Measurements from ENCODE around the gene SEC16A.

DNA sequence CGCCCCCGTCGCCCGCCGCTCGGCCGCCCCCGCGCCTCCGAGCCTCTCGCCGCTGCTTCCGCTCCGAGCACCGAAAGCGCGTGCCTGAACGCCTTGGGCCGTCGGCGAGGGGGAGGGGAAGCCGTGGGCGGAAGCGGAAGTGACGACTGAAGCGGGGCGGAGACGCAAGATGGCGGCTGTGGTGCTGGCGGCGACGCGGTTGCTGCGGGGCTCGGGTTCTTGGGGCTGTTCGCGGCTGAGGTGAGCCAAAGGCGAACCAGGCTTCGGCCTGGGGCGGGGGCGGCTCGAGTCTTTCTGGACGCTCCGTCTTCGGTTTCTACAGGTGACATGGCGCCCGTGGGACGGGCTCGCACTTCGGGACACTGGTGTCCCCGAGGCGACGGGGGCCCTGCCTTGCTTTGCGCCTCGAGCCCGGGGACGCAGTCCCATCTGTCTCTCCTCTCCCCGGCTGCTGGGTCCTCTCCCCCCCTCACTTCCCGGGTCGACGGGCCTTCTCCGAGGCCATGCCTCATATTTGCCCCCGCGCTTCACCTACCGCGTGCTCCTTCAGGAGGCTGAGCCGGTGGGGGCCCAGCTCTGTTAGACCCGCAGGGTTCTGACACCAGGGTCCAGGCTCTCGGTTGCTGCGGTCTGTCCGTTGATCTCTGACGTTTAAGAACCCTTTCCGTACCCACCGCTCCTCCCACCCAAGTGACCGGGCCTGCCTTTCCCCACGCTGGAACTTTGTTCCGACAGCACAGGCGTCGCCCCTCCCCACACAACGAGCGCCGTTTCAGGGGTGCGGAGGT lies 72.1 kb downstream of the SEC16A start, which contains the start of the genes ENTR1 and PMPCA:
- TF ChIP-seq, protein P1, sequence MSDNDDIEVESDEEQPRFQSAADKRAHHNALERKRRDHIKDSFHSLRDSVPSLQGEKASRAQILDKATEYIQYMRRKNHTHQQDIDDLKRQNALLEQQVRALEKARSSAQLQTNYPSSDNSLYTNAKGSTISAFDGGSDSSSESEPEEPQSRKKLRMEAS (IDR thresholded peaks at IDR 0.05): no peak
- TF ChIP-seq, protein P2, sequence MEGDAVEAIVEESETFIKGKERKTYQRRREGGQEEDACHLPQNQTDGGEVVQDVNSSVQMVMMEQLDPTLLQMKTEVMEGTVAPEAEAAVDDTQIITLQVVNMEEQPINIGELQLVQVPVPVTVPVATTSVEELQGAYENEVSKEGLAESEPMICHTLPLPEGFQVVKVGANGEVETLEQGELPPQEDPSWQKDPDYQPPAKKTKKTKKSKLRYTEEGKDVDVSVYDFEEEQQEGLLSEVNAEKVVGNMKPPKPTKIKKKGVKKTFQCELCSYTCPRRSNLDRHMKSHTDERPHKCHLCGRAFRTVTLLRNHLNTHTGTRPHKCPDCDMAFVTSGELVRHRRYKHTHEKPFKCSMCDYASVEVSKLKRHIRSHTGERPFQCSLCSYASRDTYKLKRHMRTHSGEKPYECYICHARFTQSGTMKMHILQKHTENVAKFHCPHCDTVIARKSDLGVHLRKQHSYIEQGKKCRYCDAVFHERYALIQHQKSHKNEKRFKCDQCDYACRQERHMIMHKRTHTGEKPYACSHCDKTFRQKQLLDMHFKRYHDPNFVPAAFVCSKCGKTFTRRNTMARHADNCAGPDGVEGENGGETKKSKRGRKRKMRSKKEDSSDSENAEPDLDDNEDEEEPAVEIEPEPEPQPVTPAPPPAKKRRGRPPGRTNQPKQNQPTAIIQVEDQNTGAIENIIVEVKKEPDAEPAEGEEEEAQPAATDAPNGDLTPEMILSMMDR (IDR thresholded peaks at IDR 0.05; ENCODE audit: low read depth, low read length, missing input control): no peak
- TF ChIP-seq, protein P3, sequence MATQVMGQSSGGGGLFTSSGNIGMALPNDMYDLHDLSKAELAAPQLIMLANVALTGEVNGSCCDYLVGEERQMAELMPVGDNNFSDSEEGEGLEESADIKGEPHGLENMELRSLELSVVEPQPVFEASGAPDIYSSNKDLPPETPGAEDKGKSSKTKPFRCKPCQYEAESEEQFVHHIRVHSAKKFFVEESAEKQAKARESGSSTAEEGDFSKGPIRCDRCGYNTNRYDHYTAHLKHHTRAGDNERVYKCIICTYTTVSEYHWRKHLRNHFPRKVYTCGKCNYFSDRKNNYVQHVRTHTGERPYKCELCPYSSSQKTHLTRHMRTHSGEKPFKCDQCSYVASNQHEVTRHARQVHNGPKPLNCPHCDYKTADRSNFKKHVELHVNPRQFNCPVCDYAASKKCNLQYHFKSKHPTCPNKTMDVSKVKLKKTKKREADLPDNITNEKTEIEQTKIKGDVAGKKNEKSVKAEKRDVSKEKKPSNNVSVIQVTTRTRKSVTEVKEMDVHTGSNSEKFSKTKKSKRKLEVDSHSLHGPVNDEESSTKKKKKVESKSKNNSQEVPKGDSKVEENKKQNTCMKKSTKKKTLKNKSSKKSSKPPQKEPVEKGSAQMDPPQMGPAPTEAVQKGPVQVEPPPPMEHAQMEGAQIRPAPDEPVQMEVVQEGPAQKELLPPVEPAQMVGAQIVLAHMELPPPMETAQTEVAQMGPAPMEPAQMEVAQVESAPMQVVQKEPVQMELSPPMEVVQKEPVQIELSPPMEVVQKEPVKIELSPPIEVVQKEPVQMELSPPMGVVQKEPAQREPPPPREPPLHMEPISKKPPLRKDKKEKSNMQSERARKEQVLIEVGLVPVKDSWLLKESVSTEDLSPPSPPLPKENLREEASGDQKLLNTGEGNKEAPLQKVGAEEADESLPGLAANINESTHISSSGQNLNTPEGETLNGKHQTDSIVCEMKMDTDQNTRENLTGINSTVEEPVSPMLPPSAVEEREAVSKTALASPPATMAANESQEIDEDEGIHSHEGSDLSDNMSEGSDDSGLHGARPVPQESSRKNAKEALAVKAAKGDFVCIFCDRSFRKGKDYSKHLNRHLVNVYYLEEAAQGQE (IDR thresholded peaks at IDR 0.05): peak; percentile 21
- TF ChIP-seq RAD21 (IDR thresholded peaks at IDR 0.05): no peak
- TF ChIP-seq, protein P4, sequence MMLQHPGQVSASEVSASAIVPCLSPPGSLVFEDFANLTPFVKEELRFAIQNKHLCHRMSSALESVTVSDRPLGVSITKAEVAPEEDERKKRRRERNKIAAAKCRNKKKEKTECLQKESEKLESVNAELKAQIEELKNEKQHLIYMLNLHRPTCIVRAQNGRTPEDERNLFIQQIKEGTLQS (IDR thresholded peaks at IDR 0.05): no peak
- TF ChIP-seq HNF4G (IDR thresholded peaks at IDR 0.05): no peak
- peak; percentile 80 to 96 for TF ChIP-seq EGR1 (IDR thresholded peaks at IDR 0.05; ENCODE audit: low read depth in 2 of 2)
- peak; percentile 99 for TF ChIP-seq YY1 (IDR thresholded peaks at IDR 0.05)
- TF ChIP-seq GABPA (IDR thresholded peaks at IDR 0.05 in 1 of 2, conservative IDR thresholded peaks at IDR 0.05 in 1 of 2): peak; percentile 79 to 94
- TF ChIP-seq SP1 (IDR thresholded peaks at IDR 0.05): no peak
- TF ChIP-seq JUND (IDR thresholded peaks at IDR 0.05): no peak
- TF ChIP-seq RXRA (IDR thresholded peaks at IDR 0.05): no peak
- TF ChIP-seq TAF1 (conservative IDR thresholded peaks at IDR 0.05): no peak
- TF ChIP-seq NR2F2 (IDR thresholded peaks at IDR 0.05): no peak

Data from liver (tissue), 3 donors.